Measurements from ENCODE around the gene PCP2.

Gene PCP2

DNA sequence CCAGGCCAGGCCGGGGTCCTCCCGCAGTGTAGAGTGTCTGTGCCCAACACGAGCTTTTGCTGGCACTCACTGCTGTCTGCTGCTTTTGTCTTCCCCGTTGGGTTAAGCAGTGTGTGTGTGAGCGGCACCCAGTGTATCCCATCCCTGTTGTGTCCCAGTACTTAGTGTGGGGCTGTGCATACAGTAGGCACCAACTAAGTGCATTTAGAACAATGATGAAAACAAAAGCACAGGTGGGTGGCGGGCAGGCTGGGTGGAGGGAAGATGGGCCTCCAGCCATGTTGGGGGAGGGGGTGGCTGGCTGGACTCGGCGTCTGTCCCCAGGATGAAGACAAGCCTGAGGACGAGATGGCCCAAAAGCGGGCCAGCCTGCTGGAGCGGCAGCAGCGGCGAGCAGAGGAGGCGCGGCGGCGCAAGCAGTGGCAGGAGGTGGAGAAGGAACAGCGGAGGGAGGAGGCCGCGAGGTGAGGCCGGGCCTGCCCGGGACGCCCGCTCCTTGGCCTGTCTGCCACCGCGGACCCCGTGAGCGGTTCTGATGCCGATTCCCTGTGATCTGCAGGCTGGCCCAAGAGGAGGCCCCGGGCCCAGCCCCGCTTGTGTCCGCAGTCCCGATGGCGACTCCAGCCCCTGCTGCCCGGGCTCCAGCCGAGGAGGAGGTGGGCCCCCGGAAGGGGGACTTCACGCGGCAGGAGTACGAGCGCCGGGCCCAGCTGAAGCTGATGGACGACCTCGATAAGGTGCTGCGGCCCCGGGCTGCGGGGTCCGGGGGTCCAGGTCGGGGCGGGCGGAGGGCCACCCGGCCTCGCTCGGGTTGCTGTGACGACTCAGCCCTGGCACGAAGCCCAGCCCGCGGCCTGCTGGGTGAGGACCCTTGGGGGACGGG, 18.4 kb downstream of the PCP2 start:
- peaks cover 40% of the 10 kb centered on the region for H3K36me3 ChIP-seq (ENCODE audit: insufficient read depth, low read length)
- H2AFZ ChIP-seq (ENCODE audit: low read depth, low read length), result no peak overlapping the region
- H3K4me1 ChIP-seq (ENCODE audit: insufficient read depth, low read length), result no peaks in the 10 kb centered on the region
- no peaks in the 10 kb centered on the region for H3K9me3 ChIP-seq (ENCODE audit: low read length)
- no peaks in the 10 kb centered on the region for H3K27me3 ChIP-seq (ENCODE audit: insufficient read depth, low read length)
- H3K4me3 ChIP-seq (ENCODE audit: low read length), result no peak overlapping the region

DNA sequence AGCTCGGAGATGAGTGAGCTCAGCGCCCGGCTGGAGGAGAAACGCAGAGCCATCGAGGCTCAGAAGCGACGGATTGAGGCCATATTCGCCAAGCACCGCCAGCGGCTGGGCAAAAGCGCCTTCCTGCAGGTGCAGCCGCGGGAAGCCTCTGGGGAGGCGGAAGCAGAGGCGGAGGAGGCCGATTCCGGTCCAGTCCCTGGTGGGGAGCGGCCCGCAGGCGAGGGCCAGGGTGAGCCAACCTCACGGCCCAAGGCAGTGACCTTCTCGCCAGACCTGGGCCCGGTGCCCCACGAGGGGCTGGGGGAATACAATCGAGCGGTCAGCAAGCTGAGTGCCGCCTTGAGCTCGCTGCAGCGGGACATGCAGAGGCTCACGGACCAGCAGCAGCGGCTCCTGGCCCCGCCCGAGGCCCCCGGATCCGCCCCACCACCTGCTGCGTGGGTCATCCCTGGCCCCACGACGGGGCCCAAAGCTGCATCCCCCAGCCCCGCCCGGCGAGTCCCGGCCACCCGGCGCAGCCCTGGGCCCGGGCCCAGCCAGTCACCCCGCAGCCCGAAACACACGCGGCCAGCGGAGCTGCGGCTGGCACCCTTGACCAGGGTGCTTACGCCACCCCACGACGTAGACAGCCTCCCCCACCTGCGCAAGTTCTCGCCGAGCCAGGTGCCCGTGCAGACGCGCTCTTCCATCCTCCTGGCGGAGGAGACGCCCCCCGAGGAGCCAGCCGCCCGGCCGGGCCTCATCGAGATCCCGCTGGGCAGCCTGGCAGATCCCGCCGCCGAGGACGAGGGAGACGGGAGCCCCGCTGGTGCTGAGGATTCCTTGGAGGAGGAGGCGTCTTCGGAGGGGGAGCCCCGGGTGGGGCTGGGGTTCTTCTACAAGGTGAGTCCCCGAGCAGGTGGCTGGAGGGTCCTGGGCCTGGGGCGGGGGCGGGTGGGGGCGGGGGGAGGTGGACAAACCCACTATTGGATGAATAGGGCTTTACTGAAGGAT, 20.9 kb downstream of the PCP2 start:
- Histone ChIP-seq H3K36me3 (ENCODE audit: insufficient read depth, low read length) (peaks cover 34% of the 10 kb centered on the region), H3K4me3 (ENCODE audit: low read length) (no peak overlapping the region), H3K9me3 (ENCODE audit: low read length) (no peaks in the 10 kb centered on the region), H2AFZ (ENCODE audit: low read depth, low read length) (no peak overlapping the region), H3K27me3 (ENCODE audit: insufficient read depth, low read length) (no peaks in the 10 kb centered on the region), H3K4me1 (ENCODE audit: insufficient read depth, low read length) (no peaks in the 10 kb centered on the region)

- Histone ChIP-seq H3K4me1 (ENCODE audit: insufficient read depth, low read length) (no peaks in the 10 kb centered on the region), H3K9me3 (ENCODE audit: low read length) (no peaks in the 10 kb centered on the region), H3K36me3 (ENCODE audit: insufficient read depth, low read length) (peaks cover 31% of the 10 kb centered on the region), H2AFZ (ENCODE audit: low read depth, low read length) (no peak overlapping the region), H3K4me3 (ENCODE audit: low read length) (no peak overlapping the region), H3K27me3 (ENCODE audit: insufficient read depth, low read length) (no peaks in the 10 kb centered on the region)
Measured at GRCh38 chr19:7611541-7612279, 21.8 kb downstream of the PCP2 start.

- Histone ChIP-seq H3K27me3 (ENCODE audit: insufficient read depth, low read length) (no peaks in the 10 kb centered on the region), H2AFZ (ENCODE audit: low read depth, low read length) (no peak overlapping the region)
Measured at GRCh38 chr19:7610491-7611240, 22.9 kb downstream of the PCP2 start.

GRCh38 chr19:7607874-7608560, 25.5 kb downstream of the PCP2 start:
- H3K4me3 ChIP-seq (ENCODE audit: low read length), result no peak overlapping the region
- no peaks in the 10 kb centered on the region for H3K4me1 ChIP-seq (ENCODE audit: insufficient read depth, low read length)
- H3K27me3 ChIP-seq (ENCODE audit: insufficient read depth, low read length), result no peaks in the 10 kb centered on the region
- peaks cover 26% of the 10 kb centered on the region for H3K36me3 ChIP-seq (ENCODE audit: insufficient read depth, low read length)
- no peaks in the 10 kb centered on the region for H3K9me3 ChIP-seq (ENCODE audit: low read length)
- no peak overlapping the region for H2AFZ ChIP-seq (ENCODE audit: low read depth, low read length)

More at GRCh38 chr19:7610491-7611240, 22.9 kb downstream of the PCP2 start:
- H3K36me3 ChIP-seq (ENCODE audit: insufficient read depth, low read length), result peaks cover 26% of the 10 kb centered on the region
- H3K9me3 ChIP-seq (ENCODE audit: low read length), result no peaks in the 10 kb centered on the region
- H3K4me1 ChIP-seq (ENCODE audit: insufficient read depth, low read length), result no peaks in the 10 kb centered on the region
- no peak overlapping the region for H3K4me3 ChIP-seq (ENCODE audit: low read length)

DNA sequence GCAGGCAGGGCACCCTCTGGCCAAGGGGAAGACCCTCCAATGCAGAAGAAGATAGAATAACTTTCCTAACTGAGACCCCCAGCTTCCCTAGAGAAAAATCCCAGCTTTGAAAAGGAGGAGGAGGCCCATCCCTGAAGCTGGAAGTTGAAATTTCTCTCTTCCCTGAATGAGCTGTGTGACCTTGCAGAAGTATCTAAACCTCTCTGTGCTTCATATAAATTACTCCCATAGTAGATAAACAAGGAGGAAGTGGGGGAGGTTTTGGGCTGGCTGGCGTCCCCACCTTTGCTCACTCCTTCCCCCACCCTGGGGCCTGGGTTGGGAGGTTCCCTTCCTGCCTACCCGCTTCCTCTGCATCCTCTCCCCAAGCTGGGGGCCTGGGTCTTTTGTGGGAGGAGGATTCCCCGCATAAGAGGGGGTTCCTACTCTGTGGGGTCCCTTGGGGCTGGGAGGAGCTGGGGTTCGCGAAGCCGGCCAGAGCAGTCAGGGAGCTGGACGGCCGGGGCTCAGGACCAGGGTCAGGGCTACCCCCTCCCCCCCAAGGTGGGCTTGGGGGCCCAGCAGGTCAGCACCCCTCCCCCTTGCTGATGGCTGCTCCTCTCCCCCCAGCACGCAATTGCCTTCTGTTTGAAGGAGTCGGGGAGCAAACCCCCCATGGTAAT, 26.2 kb downstream of the PCP2 start:
- H3K4me3 ChIP-seq (ENCODE audit: low read length), result no peak overlapping the region
- no peaks in the 10 kb centered on the region for H3K4me1 ChIP-seq (ENCODE audit: insufficient read depth, low read length)
- peaks cover 25% of the 10 kb centered on the region for H3K36me3 ChIP-seq (ENCODE audit: insufficient read depth, low read length)
- no peaks in the 10 kb centered on the region for H3K9me3 ChIP-seq (ENCODE audit: low read length)
- H3K27me3 ChIP-seq (ENCODE audit: insufficient read depth, low read length), result no peaks in the 10 kb centered on the region
- no peak overlapping the region for H2AFZ ChIP-seq (ENCODE audit: low read depth, low read length)

GRCh38 chr19:7606289-7606688, 27.2 kb downstream of the PCP2 start:
- Histone ChIP-seq H3K9me3 (ENCODE audit: low read length) (no peaks in the 10 kb centered on the region), H2AFZ (ENCODE audit: low read depth, low read length) (no peak overlapping the region), H3K4me1 (ENCODE audit: insufficient read depth, low read length) (no peaks in the 10 kb centered on the region), H3K4me3 (ENCODE audit: low read length) (no peak overlapping the region), H3K36me3 (ENCODE audit: insufficient read depth, low read length) (peaks cover 18% of the 10 kb centered on the region), H3K27me3 (ENCODE audit: insufficient read depth, low read length) (no peaks in the 10 kb centered on the region)

DNA sequence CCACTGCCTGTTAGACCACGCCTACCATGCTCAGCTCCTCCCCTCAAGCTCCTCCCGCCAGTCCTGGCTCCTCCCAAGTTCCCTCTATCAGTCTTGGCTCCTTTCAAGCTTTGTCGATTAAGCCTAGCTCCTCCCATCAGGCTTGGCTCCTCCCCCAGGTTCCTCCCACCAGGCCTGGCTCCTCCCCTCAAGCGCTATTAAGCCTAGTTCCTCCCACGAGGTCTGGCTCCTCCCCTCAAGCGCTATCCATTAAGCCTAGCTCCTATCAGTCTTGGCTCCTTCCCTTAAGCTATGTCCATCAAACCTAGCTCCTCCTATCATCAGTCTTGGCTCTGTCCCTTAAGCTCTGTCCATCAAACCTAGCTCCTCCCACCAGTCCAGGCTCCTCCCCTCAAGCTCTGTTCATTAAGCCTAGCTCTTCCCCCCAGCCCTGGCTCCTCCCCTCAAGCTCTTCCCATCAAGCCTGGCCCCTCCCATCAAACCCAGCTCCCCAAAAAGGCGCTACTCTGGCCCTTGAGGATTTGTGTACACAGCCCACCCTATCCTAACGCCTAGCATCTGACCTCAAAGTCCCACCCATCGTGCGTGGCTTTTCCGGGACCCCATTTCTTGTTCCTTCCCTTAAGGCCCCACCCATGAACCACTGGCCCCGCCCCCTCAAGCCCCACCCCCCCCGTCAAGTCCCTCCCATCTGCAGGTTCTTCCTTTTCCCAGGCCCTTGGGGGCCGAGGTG, 27.9 kb downstream of the PCP2 start:
- H3K36me3 ChIP-seq (ENCODE audit: insufficient read depth, low read length), result peaks cover 12% of the 10 kb centered on the region
- H2AFZ ChIP-seq (ENCODE audit: low read depth, low read length), result no peak overlapping the region
- no peaks in the 10 kb centered on the region for H3K27me3 ChIP-seq (ENCODE audit: insufficient read depth, low read length)
- no peaks in the 10 kb centered on the region for H3K9me3 ChIP-seq (ENCODE audit: low read length)
- no peak overlapping the region for H3K4me3 ChIP-seq (ENCODE audit: low read length)
- H3K4me1 ChIP-seq (ENCODE audit: insufficient read depth, low read length), result no peaks in the 10 kb centered on the region

DNA sequence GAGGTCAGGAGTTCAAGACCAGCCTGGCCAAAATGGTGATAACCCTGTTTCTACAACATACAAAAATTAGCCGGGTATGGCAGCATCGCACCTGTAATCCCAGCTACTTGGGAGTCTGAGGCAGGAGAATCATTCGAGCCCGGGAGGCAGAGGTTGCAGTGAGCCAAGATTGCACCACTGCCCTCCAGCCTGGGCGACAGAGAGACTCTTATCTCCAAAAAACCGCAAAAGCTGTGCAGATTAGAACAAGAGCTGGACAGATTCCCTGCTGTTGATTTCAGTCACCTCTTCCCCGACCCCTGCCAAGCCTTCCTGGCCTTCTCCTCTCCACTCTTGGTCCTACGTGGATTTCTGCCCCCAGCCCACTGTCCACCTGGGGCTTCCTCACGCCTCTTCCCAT, 29.6 kb downstream of the PCP2 start:
- H3K36me3 ChIP-seq (ENCODE audit: insufficient read depth, low read length), result peaks cover 6% of the 10 kb centered on the region
- no peaks in the 10 kb centered on the region for H3K27me3 ChIP-seq (ENCODE audit: insufficient read depth, low read length)
- H3K4me1 ChIP-seq (ENCODE audit: insufficient read depth, low read length), result no peaks in the 10 kb centered on the region
- H3K9me3 ChIP-seq (ENCODE audit: low read length), result no peaks in the 10 kb centered on the region
- H3K4me3 ChIP-seq (ENCODE audit: low read length), result no peak overlapping the region
- H2AFZ ChIP-seq (ENCODE audit: low read depth, low read length), result no peak overlapping the region

DNA sequence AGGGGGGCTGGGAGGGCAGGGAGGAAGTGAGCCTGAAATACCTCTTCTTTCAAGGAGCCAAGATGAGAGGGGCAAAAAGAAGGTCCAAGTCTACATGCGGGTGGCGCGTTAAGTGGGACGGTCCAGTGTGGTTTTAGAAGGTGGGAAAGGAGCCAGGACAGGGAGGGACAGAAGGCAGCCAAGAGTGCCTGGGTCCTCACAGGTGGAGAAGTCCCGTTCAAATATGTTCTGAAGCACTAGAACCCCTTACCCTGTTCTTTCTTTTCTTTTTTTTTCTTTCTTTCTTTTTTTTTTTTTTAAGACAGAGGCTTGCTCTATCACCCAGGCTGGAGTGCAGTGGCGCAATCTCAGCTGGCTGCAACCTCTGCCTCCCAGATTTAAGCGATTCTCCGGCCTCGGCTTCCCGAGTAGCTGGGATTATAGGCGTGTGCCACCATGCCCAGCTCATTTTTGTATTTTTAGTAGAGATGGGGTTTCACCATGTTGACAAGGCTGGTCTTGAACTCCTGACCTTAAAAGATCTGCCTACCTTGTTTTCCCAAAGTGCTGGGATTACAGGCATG, 30.5 kb downstream of the PCP2 start:
- H3K4me1 ChIP-seq (ENCODE audit: insufficient read depth, low read length), result no peaks in the 10 kb centered on the region
- H2AFZ ChIP-seq (ENCODE audit: low read depth, low read length), result no peak overlapping the region
- H3K9me3 ChIP-seq (ENCODE audit: low read length), result no peaks in the 10 kb centered on the region
- H3K36me3 ChIP-seq (ENCODE audit: insufficient read depth, low read length), result peaks cover 2% of the 10 kb centered on the region
- no peak overlapping the region for H3K4me3 ChIP-seq (ENCODE audit: low read length)
- H3K27me3 ChIP-seq (ENCODE audit: insufficient read depth, low read length), result no peaks in the 10 kb centered on the region

All from neuron (in vitro differentiated cells).